Mononuclear cell (primary cell): ENCODE results near the gene ITGA7. TPM values are rescaled to one million over a fixed set of nuclear protein-coding genes. Genes with fewer than 3 reads are reported as not detected.

Experiments
- H3K27me3 ChIP-seq: 2 replicates; pipeline ENCODE4 v1.6.0; 2011; ENCODE audit warnings: low read length, control low read depth; ENCODE audit not compliant: insufficient read depth
- H3K4me1 ChIP-seq: 2 replicates; pipeline ENCODE4 v1.5.1; 2011; ENCODE audit warnings: mild to moderate bottlenecking, low read length, control low read depth; ENCODE audit not compliant: insufficient read depth
- H3K4me3 ChIP-seq: 2 replicates; pipeline ENCODE4 v1.5.1; 2011; ENCODE audit warnings: mild to moderate bottlenecking, low read length, moderate library complexity
- H3K9me3 ChIP-seq: 2 replicates; pipeline ENCODE4 v1.5.1; 2011; ENCODE audit warnings: low read depth, mild to moderate bottlenecking, control low read depth, low read length
- total RNA-seq: library from RNA; depleted of rRNA; stranded (reverse); fragments of >200 nt; gene quantifications from one replicate; pipeline ENCODE4 v1.2.3, GENCODE V29; 2012

The ITGA7 gene
- total RNA-seq, 1 donor, result 2.0 TPM

DNA sequence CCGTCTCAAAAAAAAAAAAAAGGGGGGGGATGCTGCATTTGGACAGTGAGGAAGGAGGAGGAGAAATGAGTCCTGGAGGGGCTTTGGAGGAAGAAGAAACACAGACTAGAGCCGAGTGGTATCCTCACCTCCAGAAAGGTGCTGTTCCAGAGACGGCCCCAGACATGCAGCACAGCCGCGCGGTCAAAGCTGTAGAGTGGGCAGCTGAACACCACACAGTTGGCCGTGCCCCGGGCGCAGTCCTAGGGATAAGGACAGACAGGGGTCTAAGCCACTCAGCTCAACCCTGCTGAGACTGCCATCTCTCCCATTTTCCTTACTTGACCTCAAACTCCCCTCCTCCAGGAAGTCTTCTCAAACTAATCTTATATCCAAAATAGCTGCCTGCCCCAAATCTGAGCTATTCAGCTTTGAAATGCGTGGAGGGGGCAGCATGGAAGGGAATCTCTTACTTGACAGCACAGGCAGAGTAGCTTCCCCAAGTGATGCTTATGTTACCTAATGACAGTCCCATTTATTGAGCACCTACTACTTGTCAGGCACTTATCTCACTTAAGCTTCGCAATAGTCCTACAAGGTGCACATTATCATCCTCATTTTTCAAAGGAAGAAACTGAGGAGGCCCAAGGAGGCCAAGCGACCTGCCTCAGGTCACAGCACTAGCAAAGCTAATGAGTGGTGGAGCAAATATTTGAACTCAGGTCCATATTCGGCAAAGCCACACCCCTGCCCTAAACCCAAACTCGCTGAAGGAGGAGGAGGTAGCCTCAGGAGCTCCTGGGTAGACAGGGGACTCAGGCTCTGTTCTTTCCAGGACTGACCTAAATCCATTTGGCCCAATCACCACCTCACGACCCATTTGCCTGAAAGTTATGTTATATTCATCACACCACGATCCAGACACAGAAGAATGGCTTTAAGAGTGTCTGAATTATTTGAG is 18.7 kb downstream of the ITGA7 start:
- Histone ChIP-seq H3K4me1 (peaks cover 5% of the 10 kb centered on the region), H3K9me3 (no peaks in the 10 kb centered on the region), H3K4me3 (no peak overlapping the region), H3K27me3 (no peaks in the 10 kb centered on the region)

DNA sequence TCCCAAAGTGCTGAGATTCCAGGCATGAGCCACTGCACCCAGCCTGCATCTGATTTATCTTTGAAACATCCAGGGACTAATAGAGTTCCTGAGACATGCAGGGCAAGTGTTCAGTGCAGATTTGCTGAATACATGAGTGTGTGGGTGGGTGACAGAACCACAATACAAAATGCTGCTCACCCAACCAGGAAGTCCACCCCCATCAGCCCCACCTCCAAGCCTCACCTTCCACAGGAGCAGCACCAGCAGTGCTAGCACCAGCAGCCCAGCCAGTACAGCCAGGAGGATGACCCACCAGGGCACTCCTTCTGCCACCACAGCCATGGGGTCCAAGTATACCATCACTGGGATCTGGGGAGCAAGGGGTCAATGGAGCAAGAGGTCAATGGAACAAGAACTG is 20.0 kb downstream of the ITGA7 start:
- Histone ChIP-seq H3K4me3 (no peak overlapping the region), H3K27me3 (no peaks in the 10 kb centered on the region), H3K9me3 (no peaks in the 10 kb centered on the region), H3K4me1 (peaks cover 5% of the 10 kb centered on the region)

- Histone ChIP-seq H3K4me1 (peaks cover 16% of the 10 kb centered on the region), H3K27me3 (no peaks in the 10 kb centered on the region), H3K9me3 (no peaks in the 10 kb centered on the region)
Measured at GRCh38 chr12:55686366-55687010, 21.2 kb downstream of the ITGA7 start.

GRCh38 chr12:55685671-55686070 is 22.0 kb downstream of the ITGA7 start:
- peaks cover 24% of the 10 kb centered on the region for H3K4me1 ChIP-seq
- no peaks in the 10 kb centered on the region for H3K9me3 ChIP-seq
- H3K4me3 ChIP-seq, result no peak overlapping the region
- no peaks in the 10 kb centered on the region for H3K27me3 ChIP-seq

More at GRCh38 chr12:55686366-55687010, 21.2 kb downstream of the ITGA7 start:
- H3K4me3 ChIP-seq, result no peak overlapping the region

- Histone ChIP-seq H3K4me1 (peaks cover 26% of the 10 kb centered on the region), H3K9me3 (no peaks in the 10 kb centered on the region), H3K4me3 (no peak overlapping the region), H3K27me3 (no peaks in the 10 kb centered on the region)
Measured at GRCh38 chr12:55684761-55685370, 22.8 kb downstream of the ITGA7 start.

- Histone ChIP-seq H3K4me1 (peaks cover 26% of the 10 kb centered on the region), H3K27me3 (no peaks in the 10 kb centered on the region), H3K4me3 (no peak overlapping the region), H3K9me3 (no peaks in the 10 kb centered on the region)
Measured at GRCh38 chr12:55683676-55684075, 24.0 kb downstream of the ITGA7 start.

DNA sequence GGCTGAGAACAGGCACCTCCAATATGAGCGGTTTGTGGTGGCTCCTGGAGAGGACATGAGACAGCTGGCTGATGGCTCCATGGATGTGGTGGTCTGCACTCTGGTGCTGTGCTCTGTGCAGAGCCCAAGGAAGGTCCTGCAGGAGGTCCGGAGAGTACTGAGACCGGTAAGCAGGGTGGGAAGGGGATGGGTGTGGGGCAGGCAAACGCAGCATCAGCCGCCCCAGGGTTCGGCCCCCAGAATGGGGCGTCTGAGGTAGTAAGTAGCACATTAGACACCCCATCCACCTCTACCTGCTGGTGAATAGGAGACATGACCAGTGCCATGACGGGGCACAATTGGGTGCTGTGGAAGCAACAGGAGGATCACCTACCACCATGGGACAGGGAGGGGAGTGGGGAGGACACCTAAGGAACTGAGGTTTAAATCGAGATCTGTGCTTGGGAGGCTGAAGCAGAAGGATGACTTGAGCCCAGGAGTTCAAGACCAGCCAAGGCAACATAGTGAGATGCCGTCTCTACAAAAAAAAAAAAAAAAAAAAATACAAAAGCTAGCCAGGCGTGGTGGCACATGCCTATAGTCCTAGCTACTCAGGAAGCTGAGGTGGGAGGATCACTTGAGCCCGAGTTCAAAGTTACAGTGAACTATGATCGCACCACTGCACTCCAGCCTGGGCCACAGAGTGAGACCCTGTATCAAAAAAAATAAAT is 25.5 kb downstream of the ITGA7 start:
- peaks cover 29% of the 10 kb centered on the region for H3K4me1 ChIP-seq

DNA sequence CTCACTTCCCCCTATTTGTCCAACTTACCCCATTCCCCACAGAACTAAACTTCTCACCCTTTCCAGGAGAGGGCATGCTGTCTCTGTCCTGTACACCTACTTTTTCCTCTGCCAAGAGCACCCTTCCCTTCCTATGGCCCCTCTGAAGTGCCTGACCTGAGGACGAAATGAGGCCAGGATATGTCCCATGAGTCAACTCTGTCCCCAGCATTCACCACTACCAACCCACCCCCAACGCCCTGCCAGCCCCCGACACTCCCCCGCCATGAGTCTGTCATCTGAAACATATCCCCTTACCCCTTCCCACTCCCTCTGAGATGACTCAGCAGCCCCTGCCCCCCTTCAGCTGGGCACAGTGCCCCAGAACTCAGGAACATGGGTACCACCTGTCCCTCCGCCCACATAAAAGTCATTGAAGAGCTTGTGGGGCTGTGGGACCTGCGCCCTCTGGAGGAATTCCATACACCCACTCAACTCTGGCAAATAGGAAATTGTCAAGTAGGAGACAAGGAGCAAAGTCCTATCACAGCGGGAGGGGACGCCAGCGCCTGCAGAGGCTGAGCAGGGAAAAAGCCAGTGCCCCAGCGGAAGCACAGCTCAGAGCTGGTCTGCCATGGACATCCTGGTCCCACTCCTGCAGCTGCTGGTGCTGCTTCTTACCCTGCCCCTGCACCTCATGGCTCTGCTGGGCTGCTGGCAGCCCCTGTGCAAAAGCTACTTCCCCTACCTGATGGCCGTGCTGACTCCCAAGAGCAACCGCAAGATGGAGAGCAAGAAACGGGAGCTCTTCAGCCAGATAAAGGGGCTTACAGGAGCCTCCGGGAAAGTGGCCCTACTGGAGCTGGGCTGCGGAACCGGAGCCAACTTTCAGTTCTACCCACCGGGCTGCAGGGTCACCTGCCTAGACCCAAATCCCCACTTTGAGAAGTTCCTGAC is 26.3 kb downstream of the ITGA7 start:
- peaks cover 34% of the 10 kb centered on the region for H3K4me1 ChIP-seq
- H3K27me3 ChIP-seq, result no peaks in the 10 kb centered on the region
- no peaks in the 10 kb centered on the region for H3K9me3 ChIP-seq
- peak overlapping the region; percentile 13 for H3K4me3 ChIP-seq

More for the DNA sequence above, 25.5 kb downstream of the ITGA7 start:
- Histone ChIP-seq H3K9me3 (no peaks in the 10 kb centered on the region), H3K4me3 (no peak overlapping the region), H3K27me3 (no peaks in the 10 kb centered on the region)

- no peaks in the 10 kb centered on the region for H3K27me3 ChIP-seq
Measured at GRCh38 chr12:55679691-55680090, 28.0 kb downstream of the ITGA7 start.

GRCh38 chr12:55676707-55677106 is 31.0 kb downstream of the ITGA7 start:
- no peak overlapping the region for H3K4me3 ChIP-seq
- H3K4me1 ChIP-seq, result peaks cover 61% of the 10 kb centered on the region
- H3K9me3 ChIP-seq, result no peaks in the 10 kb centered on the region

More at GRCh38 chr12:55679691-55680090, 28.0 kb downstream of the ITGA7 start:
- Histone ChIP-seq H3K9me3 (no peaks in the 10 kb centered on the region), H3K4me1 (peaks cover 47% of the 10 kb centered on the region), H3K4me3 (no peak overlapping the region)

DNA sequence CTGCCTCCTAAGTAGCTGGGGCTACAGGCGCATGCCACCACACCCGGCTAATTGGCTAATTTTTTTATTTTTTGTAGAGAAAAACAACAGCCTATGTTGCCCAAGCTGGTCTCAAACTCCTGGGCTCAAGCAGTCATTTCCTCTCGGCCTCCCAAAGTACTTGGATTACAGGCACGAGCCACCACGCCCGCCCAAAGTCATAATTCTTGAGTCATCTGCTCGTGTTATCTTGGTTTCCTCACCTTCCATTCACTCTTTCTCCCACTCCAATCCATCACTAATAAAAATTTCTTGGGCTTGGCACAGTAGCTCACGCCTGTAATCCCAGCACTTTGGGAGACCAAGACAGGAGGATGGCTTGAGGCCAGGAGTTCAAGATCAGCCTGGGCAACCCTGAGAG is 32.0 kb downstream of the ITGA7 start:
- Histone ChIP-seq H3K9me3 (no peaks in the 10 kb centered on the region), H3K4me1 (peaks cover 50% of the 10 kb centered on the region), H3K27me3 (no peaks in the 10 kb centered on the region), H3K4me3 (no peak overlapping the region)

More at GRCh38 chr12:55676707-55677106, 31.0 kb downstream of the ITGA7 start:
- no peaks in the 10 kb centered on the region for H3K27me3 ChIP-seq

DNA sequence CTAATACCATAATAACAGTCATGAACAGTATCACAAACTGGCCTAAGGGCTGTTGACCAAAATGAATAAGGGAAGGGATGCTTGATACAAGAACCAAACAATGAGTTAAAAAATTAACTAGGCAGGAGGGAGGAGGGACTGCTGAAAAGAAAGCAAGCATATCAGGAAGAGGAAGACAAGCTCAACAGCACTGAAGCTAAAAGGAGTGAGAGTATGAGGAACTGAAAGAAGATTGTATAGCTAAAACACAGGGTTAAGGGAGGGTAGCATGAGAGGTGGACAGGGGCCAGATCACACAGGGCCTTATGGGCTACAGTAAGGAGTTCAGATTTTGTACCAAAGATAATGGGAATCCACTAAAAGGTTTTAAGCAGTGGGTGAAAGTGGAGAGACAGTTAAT is 34.1 kb downstream of the ITGA7 start:
- H3K9me3 ChIP-seq, result no peaks in the 10 kb centered on the region
- H3K4me1 ChIP-seq, result peaks cover 53% of the 10 kb centered on the region
- no peak overlapping the region for H3K4me3 ChIP-seq
- no peaks in the 10 kb centered on the region for H3K27me3 ChIP-seq

GRCh38 chr12:55671746-55672145 is 36.0 kb downstream of the ITGA7 start:
- peaks cover 49% of the 10 kb centered on the region for H3K4me1 ChIP-seq
- no peak overlapping the region for H3K4me3 ChIP-seq
- no peaks in the 10 kb centered on the region for H3K27me3 ChIP-seq
- no peaks in the 10 kb centered on the region for H3K9me3 ChIP-seq

GRCh38 chr12:55670276-55670675 is 37.4 kb downstream of the ITGA7 start:
- Histone ChIP-seq H3K27me3 (no peaks in the 10 kb centered on the region), H3K9me3 (no peaks in the 10 kb centered on the region), H3K4me1 (peaks cover 41% of the 10 kb centered on the region), H3K4me3 (no peak overlapping the region)
